ENCODE data around the gene CTSL.
"Not testable (repeated sequence)": the region's sequence is repeated elsewhere in the genome, so short reads cannot be mapped to it uniquely, and the experiment has no call there.

Gene CTSL

GRCh38 chr9:87722393-87723088 lies 3.4 kb upstream of the CTSL start:
- DNase-seq: no peak

- DNase-seq: no peak
Measured at GRCh38 chr9:87725356-87725899, 491 bp upstream of the CTSL start.

GRCh38 chr9:87729246-87729645 lies 3.3 kb downstream of the CTSL start:
- DNase-seq: no peak

GRCh38 chr9:87731321-87731720 lies 5.4 kb downstream of the CTSL start:
- DNase-seq: no peak

- DNase-seq: no peak
Measured at GRCh38 chr9:87732344-87732743, 6.4 kb downstream of the CTSL start.

GRCh38 chr9:87732756-87733155 lies 6.8 kb downstream of the CTSL start:
- no peak for DNase-seq

- DNase-seq: no peak
Measured at GRCh38 chr9:87733273-87734052, 7.5 kb downstream of the CTSL start.

- DNase-seq: no peak
Measured at GRCh38 chr9:87734106-87734505, 8.2 kb downstream of the CTSL start.

- no peak for DNase-seq
Measured at GRCh38 chr9:87739546-87739945, 13.6 kb downstream of the CTSL start.

GRCh38 chr9:87740209-87740608 lies 14.3 kb downstream of the CTSL start:
- no peak for DNase-seq

- no peak for DNase-seq
Measured at GRCh38 chr9:87741326-87741725, 15.4 kb downstream of the CTSL start.

- DNase-seq: no peak
Measured at GRCh38 chr9:87741891-87742290, 16.0 kb downstream of the CTSL start.

GRCh38 chr9:87742813-87743428 lies 17.0 kb downstream of the CTSL start:
- DNase-seq: no peak

- DNase-seq: not testable (repeated sequence)
Measured at GRCh38 chr9:87744247-87744646, 18.3 kb downstream of the CTSL start.

GRCh38 chr9:87746186-87746585 lies 20.3 kb downstream of the CTSL start:
- DNase-seq: no peak

- no peak for DNase-seq
Measured at GRCh38 chr9:87748881-87749280, 23.0 kb downstream of the CTSL start.

GRCh38 chr9:87749335-87750035 lies 23.6 kb downstream of the CTSL start:
- no peak for DNase-seq

- DNase-seq: no peak
Measured at GRCh38 chr9:87750726-87751125, 24.8 kb downstream of the CTSL start.

GRCh38 chr9:87751423-87751822 lies 25.5 kb downstream of the CTSL start:
- DNase-seq: no peak

GRCh38 chr9:87751868-87752267 lies 25.9 kb downstream of the CTSL start:
- DNase-seq: no peak

GRCh38 chr9:87753313-87753712 lies 27.4 kb downstream of the CTSL start:
- DNase-seq: no peak

GRCh38 chr9:87758330-87758729 lies 32.4 kb downstream of the CTSL start:
- DNase-seq: not testable (repeated sequence)

- not testable (repeated sequence) for DNase-seq
Measured at GRCh38 chr9:87759980-87760379, 34.1 kb downstream of the CTSL start.
